Astrocyte (in vitro differentiated cells and primary cell): Measurements from ENCODE around the gene NCAM2. TPM values are rescaled to one million over a fixed set of nuclear protein-coding genes. Genes with fewer than 3 reads are reported as not detected.

Source experiments
- DNase-seq: peaks from one replicate; pipeline ENCODE4 v3.0.0-alpha.2; 2010; ENCODE audit warnings: low read depth
- FAIRE-seq: peaks from 2 replicates; lab custom pipeline; 2011; peaks lifted over from hg19 to GRCh38; lab: Jason Lieb, UNC
- H2AFZ ChIP-seq: 2 replicates; pipeline ENCODE4 v1.6.0; 2012; ENCODE audit warnings: low read depth, low read length, inconsistent platforms
- H3K27ac ChIP-seq: 2 replicates; pipeline ENCODE4 v1.5.1; 2011; ENCODE audit warnings: low read depth, low read length, inconsistent platforms
- H3K27me3 ChIP-seq: 2 replicates; pipeline ENCODE4 v1.6.0; 2011; ENCODE audit warnings: low read length, inconsistent platforms; ENCODE audit not compliant: insufficient read depth
- H3K36me3 ChIP-seq: 2 replicates; pipeline ENCODE4 v1.5.1; 2011; ENCODE audit warnings: low read length, inconsistent platforms; ENCODE audit not compliant: insufficient read depth
- H3K4me1 ChIP-seq: 2 replicates; pipeline ENCODE4 v1.5.1; 2011; ENCODE audit warnings: low read length, inconsistent platforms; ENCODE audit not compliant: insufficient read depth
- H3K4me2 ChIP-seq: 2 replicates; pipeline ENCODE4 v1.6.0; 2012; ENCODE audit warnings: low read length, inconsistent platforms
- H3K4me3 ChIP-seq: 2 replicates; pipeline ENCODE4 v1.5.1; 2011; ENCODE audit warnings: low read depth, mild to moderate bottlenecking, low read length, inconsistent platforms; ENCODE audit not compliant: insufficient read depth
- H3K79me2 ChIP-seq: 2 replicates; pipeline ENCODE4 v1.6.0; 2012; ENCODE audit warnings: mild to moderate bottlenecking, low read length, inconsistent platforms; ENCODE audit not compliant: insufficient read depth
- H3K9ac ChIP-seq: 2 replicates; pipeline ENCODE4 v1.6.0; 2012; ENCODE audit warnings: mild to moderate bottlenecking, low read length, inconsistent platforms
- H3K9me3 ChIP-seq: 2 replicates; pipeline ENCODE4 v1.5.1; 2012; ENCODE audit warnings: low read depth, mild to moderate bottlenecking, low read length, inconsistent platforms; ENCODE audit not compliant: insufficient read depth
- H4K20me1 ChIP-seq: 2 replicates; pipeline ENCODE4 v1.6.0; 2012; ENCODE audit warnings: low read length, inconsistent platforms; ENCODE audit not compliant: insufficient read depth
- H3K27ac Mint-ChIP-seq: one replicate; pipeline ENCODE4 v1.8.0; 2021; ENCODE audit warnings: mild to moderate bottlenecking, mixed read lengths; ENCODE audit not compliant: unreplicated experiment
- H3K27me3 Mint-ChIP-seq: one replicate; pipeline ENCODE4 v1.8.0; 2021; ENCODE audit warnings: low read depth, mixed read lengths; ENCODE audit not compliant: unreplicated experiment
- H3K36me3 Mint-ChIP-seq: one replicate; pipeline ENCODE4 v1.8.0; 2021; ENCODE audit warnings: low read depth, mixed read lengths; ENCODE audit not compliant: unreplicated experiment
- H3K4me1 Mint-ChIP-seq: one replicate; pipeline ENCODE4 v1.8.0; 2021; ENCODE audit warnings: low read depth, mixed read lengths; ENCODE audit not compliant: unreplicated experiment
- H3K4me3 Mint-ChIP-seq: one replicate; pipeline ENCODE4 v1.8.0; 2021; ENCODE audit warnings: mild to moderate bottlenecking, moderate library complexity, mixed read lengths; ENCODE audit not compliant: unreplicated experiment
- H3K9me3 Mint-ChIP-seq: one replicate; pipeline ENCODE4 v1.8.0; 2021; ENCODE audit warnings: mild to moderate bottlenecking, mixed read lengths; ENCODE audit not compliant: unreplicated experiment
- CTCF ChIP-seq: IDR thresholded peaks from 2 replicates; pipeline ENCODE4 v1.5.1; 2011; ENCODE audit warnings: low read depth, mild to moderate bottlenecking, inconsistent platforms, low read length, moderate library complexity; ENCODE audit not compliant: insufficient read depth
- EZH2 ChIP-seq: IDR thresholded peaks from 2 replicates; pipeline ENCODE4 v1.6.1; 2012; ENCODE audit warnings: mild to moderate bottlenecking, low read length, inconsistent platforms; ENCODE audit not compliant: insufficient read depth
- total RNA-seq: library from RNA; stranded (reverse); gene quantifications from 2 replicates; pipeline ENCODE4 v1.2.1, GENCODE V29; 2021

Gene NCAM2
- total RNA-seq, 1 donor from 2014 or later: 6.8 TPM

GRCh38 chr21:21332492-21332891 lies 334.3 kb downstream of the NCAM2 start:
- Histone ChIP-seq H3K9me3 (no peaks in the 10 kb centered on the region), H3K4me2 (no peak overlapping the region), H3K27ac (no peak overlapping the region), H3K4me1 (no peaks in the 10 kb centered on the region), H3K27me3 (no peaks in the 10 kb centered on the region), H3K4me3 (no peak overlapping the region), H3K36me3 (no peaks in the 10 kb centered on the region), H3K79me2 (no peaks in the 10 kb centered on the region), H4K20me1 (no peaks in the 10 kb centered on the region), H3K9ac (no peak overlapping the region), H2AFZ (no peak overlapping the region)
- Mint-ChIP-seq H3K9me3 (no peaks in the 10 kb centered on the region), H3K27me3 (no peaks in the 10 kb centered on the region), H3K4me1 (no peaks in the 10 kb centered on the region), H3K4me3 (no peak overlapping the region), H3K36me3 (no peaks in the 10 kb centered on the region), H3K27ac (no peak overlapping the region)
- DNase-seq: no peak
- no peak for FAIRE-seq
- TF ChIP-seq EZH2: no peak
- no peak for TF ChIP-seq CTCF

- DNase-seq: no peak
- H3K9ac ChIP-seq: no peak overlapping the region
- H3K79me2 ChIP-seq: no peaks in the 10 kb centered on the region
- H3K36me3 Mint-ChIP-seq: no peaks in the 10 kb centered on the region
- no peaks in the 10 kb centered on the region for H3K4me1 Mint-ChIP-seq
- H3K4me3 ChIP-seq: no peak overlapping the region
- H3K9me3 Mint-ChIP-seq: peaks cover 6% of the 10 kb centered on the region
- no peaks in the 10 kb centered on the region for H4K20me1 ChIP-seq
- FAIRE-seq: no peak
- H2AFZ ChIP-seq: no peak overlapping the region
- no peak overlapping the region for H3K27ac Mint-ChIP-seq
- no peak overlapping the region for H3K4me2 ChIP-seq
- no peaks in the 10 kb centered on the region for H3K36me3 ChIP-seq
- no peaks in the 10 kb centered on the region for H3K4me1 ChIP-seq
- no peaks in the 10 kb centered on the region for H3K9me3 ChIP-seq
- H3K27ac ChIP-seq: no peak overlapping the region
- no peaks in the 10 kb centered on the region for H3K27me3 Mint-ChIP-seq
- H3K27me3 ChIP-seq: no peaks in the 10 kb centered on the region
- TF ChIP-seq CTCF: no peak
- no peak for TF ChIP-seq EZH2
- H3K4me3 Mint-ChIP-seq: no peak overlapping the region
Measured at GRCh38 chr21:21341041-21341440, 342.8 kb downstream of the NCAM2 start.

- FAIRE-seq: no peak
- Mint-ChIP-seq H3K27me3 (no peaks in the 10 kb centered on the region), H3K4me3 (no peak overlapping the region), H3K27ac (no peak overlapping the region), H3K36me3 (no peaks in the 10 kb centered on the region), H3K4me1 (no peaks in the 10 kb centered on the region), H3K9me3 (peaks cover 17% of the 10 kb centered on the region)
- H3K4me2 ChIP-seq: no peak overlapping the region
- no peak overlapping the region for H2AFZ ChIP-seq
- H3K9me3 ChIP-seq: no peaks in the 10 kb centered on the region
- no peaks in the 10 kb centered on the region for H3K36me3 ChIP-seq
- no peak overlapping the region for H3K27ac ChIP-seq
- H3K4me1 ChIP-seq: no peaks in the 10 kb centered on the region
- no peak overlapping the region for H3K9ac ChIP-seq
- no peaks in the 10 kb centered on the region for H3K79me2 ChIP-seq
- no peak for TF ChIP-seq EZH2
- no peak for TF ChIP-seq CTCF
- no peaks in the 10 kb centered on the region for H3K27me3 ChIP-seq
- DNase-seq: no peak
- H3K4me3 ChIP-seq: no peak overlapping the region
- no peaks in the 10 kb centered on the region for H4K20me1 ChIP-seq
Measured at GRCh38 chr21:21345296-21345695, 347.1 kb downstream of the NCAM2 start.
